Panc1 (cell line): ENCODE results near the gene PANX2. TPM values are rescaled to one million over a fixed set of nuclear protein-coding genes. Genes with fewer than 3 reads are reported as not detected.

Experiments
- ATAC-seq: fragments of 200-7000 bp; cut with Tn5 transposase; 2 replicates; pipeline ENCODE4 v1.9.1; 2020; ENCODE audit warnings: mild to moderate bottlenecking, moderate library complexity
- BruUV-seq: library from RNA; stranded (reverse); fragments of 400-500 nt; replicated peaks from 2 replicates; lab custom pipeline; 2021; lab: Mats Ljungman, UMichigan
- CTCF ChIA-PET: fragments of 300-600 bp; sonication (Branson Sonifier 250); formaldehyde crosslinking; loops from one replicate; lab custom pipeline; 2022; ENCODE audit warnings: antibody characterized with exemption; lab: Charles Lee
- POLR2A ChIA-PET: fragments of 300-600 bp; sonication (Branson Sonifier 250); formaldehyde crosslinking; loops from one replicate; lab custom pipeline; 2022; ENCODE audit warnings: antibody characterized with exemption; lab: Charles Lee
- DNase-seq: peaks from one replicate; pipeline ENCODE4 v3.0.0-alpha.2; 2010; ENCODE audit warnings: low read depth, low spot score
- H3K27ac ChIP-seq: 2 replicates; pipeline ENCODE4 v1.5.1; 2011; ENCODE audit warnings: mild to moderate bottlenecking, low read length, inconsistent platforms
- H3K27me3 ChIP-seq: fragments of 200-500 bp; sonication (Bioruptor generic); 2 replicates; pipeline ENCODE4 v1.6.0; 2014; ENCODE audit warnings: low read length, inconsistent platforms; ENCODE audit not compliant: control insufficient read depth, insufficient read depth
- H3K36me3 ChIP-seq: fragments of 200-500 bp; sonication (Bioruptor generic); 2 replicates; pipeline ENCODE4 v1.5.1; 2014; ENCODE audit warnings: inconsistent platforms, mild to moderate bottlenecking, low read length, moderate library complexity; ENCODE audit not compliant: control insufficient read depth, insufficient read depth
- H3K4me1 ChIP-seq: 2 replicates; pipeline ENCODE4 v1.5.1; 2011; ENCODE audit warnings: inconsistent platforms, mild to moderate bottlenecking, low read length, moderate library complexity; ENCODE audit not compliant: control insufficient read depth, insufficient read depth
- H3K4me3 ChIP-seq, 2 experiments: 2 replicates each; pipeline ENCODE4 v1.5.1; 2011 to 2012; ENCODE audit warnings: low read depth in 2 of 2, low read length in 2 of 2, mild to moderate bottlenecking in 2 of 2, inconsistent platforms in 1 of 2, moderate library complexity in 1 of 2
- H3K9me3 ChIP-seq: fragments of 200-500 bp; sonication (Bioruptor generic); 2 replicates; pipeline ENCODE4 v1.5.1; 2014; ENCODE audit warnings: low read depth, mild to moderate bottlenecking, inconsistent platforms, low read length, moderate library complexity; ENCODE audit not compliant: control insufficient read depth, insufficient read depth
- POLR2AphosphoS5 ChIP-seq: IDR thresholded peaks from 2 replicates; pipeline ENCODE4 v1.6.1; 2012; ENCODE audit warnings: mild to moderate bottlenecking, low read depth, low read length, moderate library complexity
- SIN3A ChIP-seq: IDR thresholded peaks from 2 replicates; pipeline ENCODE4 v1.6.1; 2012; ENCODE audit warnings: low read depth, mild to moderate bottlenecking, low read length, moderate library complexity, borderline replicate concordance; ENCODE audit not compliant: insufficient read depth
- TCF7L2 ChIP-seq: IDR thresholded peaks from 2 replicates; pipeline ENCODE4 v1.6.1; 2011; ENCODE audit warnings: mild to moderate bottlenecking, low read depth, low read length, inconsistent platforms
- in situ Hi-C: cut with HindIII; loops from 2 replicates; pipeline ENCODE4 v1.10.0; 2016; ENCODE audit warnings: low sequenced_read_pairs, low pct_unique_long_range_greater_than_20kb
- intact Hi-C: fragments of 100-400 bp; cut with micrococcal nuclease; formaldehyde crosslinking; loops from one replicate; pipeline ENCODE4 v1.10.0; 2022; ENCODE audit not compliant: unreplicated experiment
- total RNA-seq: library from RNA; stranded (reverse); gene quantifications from one replicate; pipeline ENCODE4 v1.2.1, GENCODE V29; 2021; ENCODE audit not compliant: unreplicated experiment
- TF ChIP-seq, protein P1 (sequence below): fragments of 450-650 bp; IDR thresholded peaks from 2 replicates; pipeline ENCODE4 v1.5.1; 2017; ENCODE audit warnings: mild to moderate bottlenecking
- TF ChIP-seq, protein P2 (sequence below), 2 experiments: IDR thresholded peaks; 2 replicates each; pipeline ENCODE4 v1.6.1; 2011 to 2012; ENCODE audit warnings: low read depth in 2 of 2, control low read depth in 1 of 2, low read length in 1 of 2, mild to moderate bottlenecking in 1 of 2, moderate library complexity in 1 of 2; ENCODE audit not compliant: insufficient read depth in 1 of 2

Gene PANX2
- total RNA-seq, 1 experiment from 2014 or later: 0.77 TPM

DNA sequence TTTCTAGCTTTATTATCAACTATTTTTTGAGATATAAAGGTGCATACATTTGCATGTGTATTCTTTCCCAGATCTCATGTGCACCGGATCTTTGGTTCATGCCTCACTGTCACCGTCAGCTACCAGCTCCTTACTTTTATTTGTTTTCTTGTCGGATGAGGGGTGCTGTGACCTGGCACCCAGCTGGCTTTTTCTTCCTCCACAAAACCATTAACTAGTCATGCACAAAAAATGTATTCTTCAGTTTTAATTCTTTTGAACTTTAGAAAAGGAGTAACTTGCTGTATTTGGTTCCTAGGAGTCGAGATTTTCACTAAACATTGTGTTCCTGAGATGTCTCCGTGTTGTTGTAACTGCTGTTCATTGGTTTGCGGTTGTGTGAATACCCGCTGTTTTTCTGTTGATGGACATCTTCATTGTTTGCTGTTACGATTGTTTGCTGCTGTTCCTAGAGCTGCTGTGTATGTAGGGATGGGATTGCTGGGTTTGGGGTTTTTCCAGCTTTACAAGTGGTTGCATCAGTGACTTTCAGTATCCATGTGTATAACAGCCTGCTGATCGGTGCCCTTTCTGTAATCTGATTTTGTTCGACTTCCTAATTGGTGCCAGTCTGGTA, 41.3 kb upstream of the PANX2 start:
- in situ Hi-C loops: no loop called here
- Histone ChIP-seq H3K4me1 (no peaks in the 10 kb centered on the region), H3K36me3 (no peaks in the 10 kb centered on the region), H3K27me3 (no peaks in the 10 kb centered on the region), H3K9me3 (no peaks in the 10 kb centered on the region), H3K27ac (no peak overlapping the region; the same call in 1 of the 2 replicates), H3K4me3 (no peak overlapping the region)
- POLR2A ChIA-PET: no interaction called here
- TF ChIP-seq SIN3A: no peak
- TF ChIP-seq TCF7L2: no peak
- TF ChIP-seq, protein P1, sequence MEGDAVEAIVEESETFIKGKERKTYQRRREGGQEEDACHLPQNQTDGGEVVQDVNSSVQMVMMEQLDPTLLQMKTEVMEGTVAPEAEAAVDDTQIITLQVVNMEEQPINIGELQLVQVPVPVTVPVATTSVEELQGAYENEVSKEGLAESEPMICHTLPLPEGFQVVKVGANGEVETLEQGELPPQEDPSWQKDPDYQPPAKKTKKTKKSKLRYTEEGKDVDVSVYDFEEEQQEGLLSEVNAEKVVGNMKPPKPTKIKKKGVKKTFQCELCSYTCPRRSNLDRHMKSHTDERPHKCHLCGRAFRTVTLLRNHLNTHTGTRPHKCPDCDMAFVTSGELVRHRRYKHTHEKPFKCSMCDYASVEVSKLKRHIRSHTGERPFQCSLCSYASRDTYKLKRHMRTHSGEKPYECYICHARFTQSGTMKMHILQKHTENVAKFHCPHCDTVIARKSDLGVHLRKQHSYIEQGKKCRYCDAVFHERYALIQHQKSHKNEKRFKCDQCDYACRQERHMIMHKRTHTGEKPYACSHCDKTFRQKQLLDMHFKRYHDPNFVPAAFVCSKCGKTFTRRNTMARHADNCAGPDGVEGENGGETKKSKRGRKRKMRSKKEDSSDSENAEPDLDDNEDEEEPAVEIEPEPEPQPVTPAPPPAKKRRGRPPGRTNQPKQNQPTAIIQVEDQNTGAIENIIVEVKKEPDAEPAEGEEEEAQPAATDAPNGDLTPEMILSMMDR: no peak
- TF ChIP-seq, protein P2, sequence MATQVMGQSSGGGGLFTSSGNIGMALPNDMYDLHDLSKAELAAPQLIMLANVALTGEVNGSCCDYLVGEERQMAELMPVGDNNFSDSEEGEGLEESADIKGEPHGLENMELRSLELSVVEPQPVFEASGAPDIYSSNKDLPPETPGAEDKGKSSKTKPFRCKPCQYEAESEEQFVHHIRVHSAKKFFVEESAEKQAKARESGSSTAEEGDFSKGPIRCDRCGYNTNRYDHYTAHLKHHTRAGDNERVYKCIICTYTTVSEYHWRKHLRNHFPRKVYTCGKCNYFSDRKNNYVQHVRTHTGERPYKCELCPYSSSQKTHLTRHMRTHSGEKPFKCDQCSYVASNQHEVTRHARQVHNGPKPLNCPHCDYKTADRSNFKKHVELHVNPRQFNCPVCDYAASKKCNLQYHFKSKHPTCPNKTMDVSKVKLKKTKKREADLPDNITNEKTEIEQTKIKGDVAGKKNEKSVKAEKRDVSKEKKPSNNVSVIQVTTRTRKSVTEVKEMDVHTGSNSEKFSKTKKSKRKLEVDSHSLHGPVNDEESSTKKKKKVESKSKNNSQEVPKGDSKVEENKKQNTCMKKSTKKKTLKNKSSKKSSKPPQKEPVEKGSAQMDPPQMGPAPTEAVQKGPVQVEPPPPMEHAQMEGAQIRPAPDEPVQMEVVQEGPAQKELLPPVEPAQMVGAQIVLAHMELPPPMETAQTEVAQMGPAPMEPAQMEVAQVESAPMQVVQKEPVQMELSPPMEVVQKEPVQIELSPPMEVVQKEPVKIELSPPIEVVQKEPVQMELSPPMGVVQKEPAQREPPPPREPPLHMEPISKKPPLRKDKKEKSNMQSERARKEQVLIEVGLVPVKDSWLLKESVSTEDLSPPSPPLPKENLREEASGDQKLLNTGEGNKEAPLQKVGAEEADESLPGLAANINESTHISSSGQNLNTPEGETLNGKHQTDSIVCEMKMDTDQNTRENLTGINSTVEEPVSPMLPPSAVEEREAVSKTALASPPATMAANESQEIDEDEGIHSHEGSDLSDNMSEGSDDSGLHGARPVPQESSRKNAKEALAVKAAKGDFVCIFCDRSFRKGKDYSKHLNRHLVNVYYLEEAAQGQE (IDR thresholded peaks at IDR 0.05; ENCODE audit: insufficient read depth in 1 of 2, low read depth in 2 of 2, low read length in 1 of 2): no peak
- no peak for TF ChIP-seq POLR2AphosphoS5
- CTCF ChIA-PET: no interaction called here
- ATAC-seq (no peak), DNase-seq (no peak)
- no TSS peak for BruUV-seq
- intact Hi-C loops: no loop called here

DNA sequence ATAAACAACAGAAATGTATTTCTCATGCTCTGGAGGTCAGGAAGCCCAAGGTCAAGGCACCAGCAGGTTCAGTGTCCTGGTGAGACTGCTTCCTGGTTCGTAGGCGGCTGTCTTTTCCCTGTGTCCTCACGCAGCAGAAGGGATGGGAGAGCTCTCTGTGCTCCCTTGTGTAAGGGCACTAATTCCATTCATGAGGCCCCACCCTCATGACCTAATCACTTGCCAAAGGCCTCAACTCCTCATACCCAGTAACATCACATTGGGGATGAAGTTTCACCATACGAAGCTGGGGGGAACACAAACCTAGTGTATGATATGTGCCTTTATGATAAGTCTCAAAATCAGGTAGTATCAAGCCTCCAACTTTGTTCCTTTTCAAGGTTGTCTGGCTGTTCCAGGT, 38.6 kb upstream of the PANX2 start:
- H3K27ac ChIP-seq: no peak overlapping the region
- H3K36me3 ChIP-seq: no peaks in the 10 kb centered on the region
- in situ Hi-C loops: no loop called here
- DNase-seq (no peak), ATAC-seq (no peak)
- ChIA-PET CTCF (no interaction called here), POLR2A (no interaction called here)
- no peaks in the 10 kb centered on the region for H3K4me1 ChIP-seq
- H3K4me3 ChIP-seq: no peak overlapping the region
- TF ChIP-seq POLR2AphosphoS5 (no peak), SIN3A (no peak), TCF7L2 (no peak)
- TF ChIP-seq, protein P2 (IDR thresholded peaks at IDR 0.05; ENCODE audit: insufficient read depth in 1 of 2, low read depth in 2 of 2, low read length in 1 of 2): no peak
- TF ChIP-seq, protein P1: no peak
- no peaks in the 10 kb centered on the region for H3K9me3 ChIP-seq
- H3K27me3 ChIP-seq: no peaks in the 10 kb centered on the region
- BruUV-seq: no TSS peak
- intact Hi-C loops: no loop called here
